ENCODE results near the gene CREBBP.

DNA sequence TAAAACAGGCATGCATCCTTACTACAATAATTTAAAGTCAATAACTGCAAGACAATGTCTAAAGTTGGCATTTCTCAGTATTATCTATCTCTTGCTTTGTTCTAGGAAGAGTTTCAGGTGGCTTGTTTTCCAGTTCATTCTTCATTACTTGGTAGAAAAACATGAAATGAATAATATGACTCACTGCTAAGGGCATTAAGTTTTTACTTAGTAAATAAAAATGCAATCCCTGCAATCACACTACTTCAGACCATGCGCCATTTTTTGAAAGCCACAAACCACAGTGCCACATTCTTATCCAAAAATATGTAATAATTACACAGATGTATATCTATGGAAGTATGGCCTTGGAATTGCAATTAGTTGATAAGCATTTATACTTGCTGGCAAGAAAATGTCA lies 55.4 kb downstream of the CREBBP start:
- TF ChIP-seq POLR2AphosphoS5 (IDR thresholded peaks at IDR 0.05) (no peak), POLR2A (IDR thresholded peaks at IDR 0.05) (no peak)
- TF ChIP-seq, protein P1, sequence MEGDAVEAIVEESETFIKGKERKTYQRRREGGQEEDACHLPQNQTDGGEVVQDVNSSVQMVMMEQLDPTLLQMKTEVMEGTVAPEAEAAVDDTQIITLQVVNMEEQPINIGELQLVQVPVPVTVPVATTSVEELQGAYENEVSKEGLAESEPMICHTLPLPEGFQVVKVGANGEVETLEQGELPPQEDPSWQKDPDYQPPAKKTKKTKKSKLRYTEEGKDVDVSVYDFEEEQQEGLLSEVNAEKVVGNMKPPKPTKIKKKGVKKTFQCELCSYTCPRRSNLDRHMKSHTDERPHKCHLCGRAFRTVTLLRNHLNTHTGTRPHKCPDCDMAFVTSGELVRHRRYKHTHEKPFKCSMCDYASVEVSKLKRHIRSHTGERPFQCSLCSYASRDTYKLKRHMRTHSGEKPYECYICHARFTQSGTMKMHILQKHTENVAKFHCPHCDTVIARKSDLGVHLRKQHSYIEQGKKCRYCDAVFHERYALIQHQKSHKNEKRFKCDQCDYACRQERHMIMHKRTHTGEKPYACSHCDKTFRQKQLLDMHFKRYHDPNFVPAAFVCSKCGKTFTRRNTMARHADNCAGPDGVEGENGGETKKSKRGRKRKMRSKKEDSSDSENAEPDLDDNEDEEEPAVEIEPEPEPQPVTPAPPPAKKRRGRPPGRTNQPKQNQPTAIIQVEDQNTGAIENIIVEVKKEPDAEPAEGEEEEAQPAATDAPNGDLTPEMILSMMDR (IDR thresholded peaks at IDR 0.05): no peak

Measured in prostate gland (tissue), 2 donors.